ENCODE measurements around the gene TRMT2A. TPM values are rescaled to one million over a fixed set of nuclear protein-coding genes. Genes with fewer than 3 reads are reported as not detected.
A peak's percentile ranks its signal among the peaks of the same experiment; 100 is the strongest.

Gene TRMT2A
- total and polyA plus RNA-seq, 8 donors, result 23.8 to 120 (median 34.1) TPM

GRCh38 chr22:20110359-20110985 lies 6.6 kb downstream of the TRMT2A start:
- ATAC-seq, result no peak
- no peak overlapping the region for H3K4me3 ChIP-seq
- WGBS, 2 donors, result 87 to 91% methylated on average over 9 of the region's 9 CpGs
- peak in 2 of 6 donors; percentile 22 to 37 for DNase-seq
- no peaks in the 10 kb centered on the region for H3K27me3 ChIP-seq
- peaks cover 0 to 48% (median 40%) of the 10 kb centered on the region in 3 donors for H3K36me3 ChIP-seq
- no peak for FAIRE-seq
- no peaks in the 10 kb centered on the region for H3K9me3 ChIP-seq
- H3K27ac ChIP-seq, result no peak overlapping the region
- TF ChIP-seq, protein P1, sequence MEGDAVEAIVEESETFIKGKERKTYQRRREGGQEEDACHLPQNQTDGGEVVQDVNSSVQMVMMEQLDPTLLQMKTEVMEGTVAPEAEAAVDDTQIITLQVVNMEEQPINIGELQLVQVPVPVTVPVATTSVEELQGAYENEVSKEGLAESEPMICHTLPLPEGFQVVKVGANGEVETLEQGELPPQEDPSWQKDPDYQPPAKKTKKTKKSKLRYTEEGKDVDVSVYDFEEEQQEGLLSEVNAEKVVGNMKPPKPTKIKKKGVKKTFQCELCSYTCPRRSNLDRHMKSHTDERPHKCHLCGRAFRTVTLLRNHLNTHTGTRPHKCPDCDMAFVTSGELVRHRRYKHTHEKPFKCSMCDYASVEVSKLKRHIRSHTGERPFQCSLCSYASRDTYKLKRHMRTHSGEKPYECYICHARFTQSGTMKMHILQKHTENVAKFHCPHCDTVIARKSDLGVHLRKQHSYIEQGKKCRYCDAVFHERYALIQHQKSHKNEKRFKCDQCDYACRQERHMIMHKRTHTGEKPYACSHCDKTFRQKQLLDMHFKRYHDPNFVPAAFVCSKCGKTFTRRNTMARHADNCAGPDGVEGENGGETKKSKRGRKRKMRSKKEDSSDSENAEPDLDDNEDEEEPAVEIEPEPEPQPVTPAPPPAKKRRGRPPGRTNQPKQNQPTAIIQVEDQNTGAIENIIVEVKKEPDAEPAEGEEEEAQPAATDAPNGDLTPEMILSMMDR (IDR thresholded peaks at IDR 0.05), result no peak
- intact Hi-C loops (cut with DNase I), result no loop called here
- H3K4me1 ChIP-seq, result peaks cover 5 to 20% (median 10%) of the 10 kb centered on the region in 3 donors

- intact Hi-C loops (cut with DNase I), result no loop called here
- DNase-seq, result peak in 2 of 6 donors; percentile 45 to 77
- H3K4me1 ChIP-seq, result peaks cover 5 to 20% (median 10%) of the 10 kb centered on the region in 3 donors
- H3K4me3 ChIP-seq, result no peak overlapping the region
- H3K9me3 ChIP-seq, result no peaks in the 10 kb centered on the region
- peak in 1 of 4 donors; percentile 1 for ATAC-seq
- 87 to 89% methylated on average over 23 of the region's 23 CpGs for WGBS, 2 donors
- peaks cover 0 to 52% (median 40%) of the 10 kb centered on the region in 3 donors for H3K36me3 ChIP-seq
- FAIRE-seq, result no peak
- TF ChIP-seq, protein P1 (IDR thresholded peaks at IDR 0.05), result no peak
- H3K27ac ChIP-seq, result no peak overlapping the region
- H3K27me3 ChIP-seq, result no peaks in the 10 kb centered on the region
Observed at GRCh38 chr22:20109411-20110358, 7.3 kb downstream of the TRMT2A start.

DNA sequence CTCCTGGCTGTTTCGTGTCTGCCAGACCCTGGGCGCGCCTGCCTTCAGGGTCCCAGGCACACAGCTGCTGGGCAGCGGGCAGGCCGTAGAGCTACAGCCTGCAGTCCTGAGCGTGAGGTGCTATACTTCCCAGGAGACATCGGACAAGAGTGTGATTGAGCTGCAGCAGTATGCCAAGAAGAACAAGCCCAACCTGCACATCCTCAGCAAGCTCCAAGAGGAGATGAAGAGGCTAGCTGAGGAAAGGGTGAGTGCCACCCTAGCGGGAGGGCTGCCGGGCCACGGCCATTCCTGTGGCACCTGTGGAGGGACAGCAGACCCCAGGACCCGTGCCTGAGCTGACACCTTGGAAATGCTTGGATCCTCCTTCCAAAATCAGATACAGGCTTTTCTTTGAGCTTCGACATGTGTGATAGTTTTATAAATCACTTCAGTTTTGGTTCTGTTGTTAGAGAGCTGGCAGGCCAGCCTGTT lies 8.2 kb downstream of the TRMT2A start:
- DNase-seq, result peak in 1 of 6 donors; percentile 31
- no peak for ATAC-seq
- TF ChIP-seq, protein P1 (IDR thresholded peaks at IDR 0.05), result no peak
- no peaks in the 10 kb centered on the region for H3K9me3 ChIP-seq
- WGBS, 2 donors, result 90 to 91% methylated on average over 12 of the region's 12 CpGs
- no peak overlapping the region for H3K4me3 ChIP-seq
- no peak for FAIRE-seq
- peaks cover 0 to 56% (median 40%) of the 10 kb centered on the region in 3 donors for H3K36me3 ChIP-seq
- peaks cover 5 to 20% (median 10%) of the 10 kb centered on the region in 3 donors for H3K4me1 ChIP-seq
- H3K27ac ChIP-seq, result no peak overlapping the region
- intact Hi-C loops (cut with DNase I), result no loop called here
- no peaks in the 10 kb centered on the region for H3K27me3 ChIP-seq

DNA sequence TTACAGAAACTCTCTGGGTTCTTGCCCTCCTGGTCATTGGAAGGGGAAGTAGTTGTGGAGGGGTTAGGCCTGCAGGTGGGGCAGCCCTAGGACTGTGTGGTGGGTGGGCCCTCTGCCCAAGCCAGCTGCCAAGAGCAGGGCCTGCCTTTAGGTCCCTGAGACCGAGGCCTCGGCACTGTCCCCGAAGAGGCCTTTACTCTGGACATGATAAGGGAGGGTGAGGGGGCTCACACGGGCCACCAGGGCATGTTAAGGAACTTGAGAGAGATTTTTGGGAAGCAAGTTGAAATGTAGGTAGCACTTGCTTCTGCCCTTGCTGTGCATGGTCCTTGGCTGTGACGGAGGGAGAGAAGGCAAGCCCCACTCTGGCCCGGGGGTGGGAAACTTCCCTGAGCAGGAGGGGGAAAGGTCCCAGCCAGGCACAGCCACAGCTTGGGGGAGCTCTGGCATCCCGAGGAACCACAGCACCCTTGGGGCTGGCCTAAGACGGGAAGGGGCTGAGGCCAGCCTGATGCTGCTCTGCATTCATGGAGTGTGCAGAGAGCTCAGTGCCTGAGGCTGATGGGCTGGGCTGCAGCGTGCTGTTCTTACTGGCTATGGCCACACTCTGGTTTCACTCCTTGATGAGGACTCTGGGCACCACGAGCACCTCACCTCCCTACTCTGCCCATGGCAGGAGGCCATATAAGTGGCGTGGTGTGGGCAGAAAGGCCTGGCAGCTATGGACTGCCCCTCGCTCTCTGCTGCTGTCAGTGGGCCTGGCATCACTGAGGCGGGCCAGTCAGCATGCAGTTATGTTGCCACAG lies 8.9 kb downstream of the TRMT2A start:
- FAIRE-seq (no peak), DNase-seq (peak in 2 of 6 donors; percentile 24 to 53), ATAC-seq (no peak)
- peaks cover 0 to 56% (median 40%) of the 10 kb centered on the region in 3 donors for H3K36me3 ChIP-seq
- no peaks in the 10 kb centered on the region for H3K27me3 ChIP-seq
- peaks cover 5 to 18% (median 10%) of the 10 kb centered on the region in 3 donors for H3K4me1 ChIP-seq
- intact Hi-C loops (cut with DNase I), result no loop called here
- WGBS, 2 donors, result 83 to 88% methylated on average over 13 of the region's 13 CpGs
- no peak overlapping the region for H3K27ac ChIP-seq
- no peaks in the 10 kb centered on the region for H3K9me3 ChIP-seq
- H3K4me3 ChIP-seq, result no peak overlapping the region
- TF ChIP-seq, protein P1 (IDR thresholded peaks at IDR 0.05), result no peak

Data from pancreas (tissue), 10 donors.